HEK293 (cell line): ENCODE data around the gene F5.

Experiments used
- MYNN ChIP-seq: fragments of 450-650 bp; formaldehyde crosslinking; IDR thresholded peaks from 2 replicates; pipeline ENCODE4 v1.5.1; 2016; ENCODE audit warnings: missing biosample characterization, missing genetic modification characterization, borderline replicate concordance
- PATZ1 ChIP-seq: fragments of 450-650 bp; formaldehyde crosslinking; IDR thresholded peaks from 2 replicates; pipeline ENCODE4 v1.5.1; 2016; ENCODE audit warnings: missing biosample characterization, missing genetic modification characterization
- SETDB1 ChIP-seq: IDR thresholded peaks from one replicate; pipeline ENCODE4 v1.6.1; 2017; ENCODE audit warnings: mild to moderate bottlenecking, low read length, moderate library complexity, mixed read lengths; ENCODE audit not compliant: insufficient read length
- YY2 ChIP-seq: fragments of 450-650 bp; formaldehyde crosslinking; IDR thresholded peaks from 2 replicates; pipeline ENCODE4 v1.5.1; 2016; ENCODE audit warnings: missing biosample characterization, missing genetic modification characterization
- ZNF19 ChIP-seq: fragments of 450-650 bp; formaldehyde crosslinking; IDR thresholded peaks from 2 replicates; pipeline ENCODE4; 2016; ENCODE audit warnings: missing biosample characterization, missing genetic modification characterization, low read depth
- ZNF362 ChIP-seq: fragments of 450-650 bp; formaldehyde crosslinking; IDR thresholded peaks from 2 replicates; pipeline ENCODE4 v1.5.1; 2016; ENCODE audit warnings: missing biosample characterization, missing genetic modification characterization
- ZNF510 ChIP-seq: fragments of 450-650 bp; formaldehyde crosslinking; IDR thresholded peaks from 2 replicates; pipeline ENCODE4 v1.5.1; 2018; ENCODE audit warnings: mild to moderate bottlenecking, missing genetic modification characterization, missing biosample characterization; ENCODE audit not compliant: insufficient replicate concordance
- ZNF623 ChIP-seq: fragments of 450-650 bp; formaldehyde crosslinking; IDR thresholded peaks from 2 replicates; pipeline ENCODE4 v1.5.1; 2016; ENCODE audit warnings: missing biosample characterization, missing genetic modification characterization
- ZNF792 ChIP-seq: fragments of 450-650 bp; formaldehyde crosslinking; IDR thresholded peaks from 2 replicates; pipeline ENCODE4 v1.5.1; 2016; ENCODE audit warnings: missing biosample characterization, missing genetic modification characterization
- ZSCAN30 ChIP-seq: fragments of 450-650 bp; IDR thresholded peaks from 2 replicates; pipeline ENCODE4 v1.5.1; 2018; ENCODE audit warnings: missing biosample characterization, mild to moderate bottlenecking, missing genetic modification characterization, moderate library complexity
- TF ChIP-seq, protein P1 (sequence below): fragments of 450-650 bp; formaldehyde crosslinking; IDR thresholded peaks from 2 replicates; pipeline ENCODE4 v1.5.1; 2016; ENCODE audit warnings: missing biosample characterization, missing genetic modification characterization
- TF ChIP-seq, protein P2 (sequence below): fragments of 450-650 bp; formaldehyde crosslinking; IDR thresholded peaks from 2 replicates; pipeline ENCODE4 v1.5.1; 2017; ENCODE audit warnings: missing biosample characterization, missing genetic modification characterization
- TF ChIP-seq, protein P3 (sequence below): fragments of 450-650 bp; formaldehyde crosslinking; IDR thresholded peaks from 2 replicates; pipeline ENCODE4 v1.5.1; 2017; ENCODE audit warnings: missing biosample characterization, missing genetic modification characterization

DNA sequence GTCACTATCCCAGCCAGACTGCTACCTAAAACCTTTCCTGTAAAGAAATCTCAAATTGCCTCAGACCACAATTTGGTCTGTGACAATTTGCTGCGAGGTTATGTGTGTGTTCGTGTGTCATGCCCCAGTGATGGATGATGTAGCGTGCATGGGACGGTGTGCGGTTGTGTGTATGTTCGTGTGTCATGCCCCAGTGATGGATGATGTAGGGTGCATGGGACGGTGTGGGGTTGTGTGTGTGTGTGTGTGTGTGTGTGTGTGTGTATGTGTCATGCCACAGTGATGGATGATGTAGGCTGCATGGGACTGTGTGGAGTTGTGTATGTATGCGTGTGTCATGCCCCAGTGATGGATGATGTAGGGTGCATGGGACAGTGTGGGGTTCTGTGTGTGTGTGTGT is 34.3 kb upstream of the F5 start:
- TF ChIP-seq, protein P1, sequence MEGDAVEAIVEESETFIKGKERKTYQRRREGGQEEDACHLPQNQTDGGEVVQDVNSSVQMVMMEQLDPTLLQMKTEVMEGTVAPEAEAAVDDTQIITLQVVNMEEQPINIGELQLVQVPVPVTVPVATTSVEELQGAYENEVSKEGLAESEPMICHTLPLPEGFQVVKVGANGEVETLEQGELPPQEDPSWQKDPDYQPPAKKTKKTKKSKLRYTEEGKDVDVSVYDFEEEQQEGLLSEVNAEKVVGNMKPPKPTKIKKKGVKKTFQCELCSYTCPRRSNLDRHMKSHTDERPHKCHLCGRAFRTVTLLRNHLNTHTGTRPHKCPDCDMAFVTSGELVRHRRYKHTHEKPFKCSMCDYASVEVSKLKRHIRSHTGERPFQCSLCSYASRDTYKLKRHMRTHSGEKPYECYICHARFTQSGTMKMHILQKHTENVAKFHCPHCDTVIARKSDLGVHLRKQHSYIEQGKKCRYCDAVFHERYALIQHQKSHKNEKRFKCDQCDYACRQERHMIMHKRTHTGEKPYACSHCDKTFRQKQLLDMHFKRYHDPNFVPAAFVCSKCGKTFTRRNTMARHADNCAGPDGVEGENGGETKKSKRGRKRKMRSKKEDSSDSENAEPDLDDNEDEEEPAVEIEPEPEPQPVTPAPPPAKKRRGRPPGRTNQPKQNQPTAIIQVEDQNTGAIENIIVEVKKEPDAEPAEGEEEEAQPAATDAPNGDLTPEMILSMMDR: no peak
- TF ChIP-seq, protein P2, sequence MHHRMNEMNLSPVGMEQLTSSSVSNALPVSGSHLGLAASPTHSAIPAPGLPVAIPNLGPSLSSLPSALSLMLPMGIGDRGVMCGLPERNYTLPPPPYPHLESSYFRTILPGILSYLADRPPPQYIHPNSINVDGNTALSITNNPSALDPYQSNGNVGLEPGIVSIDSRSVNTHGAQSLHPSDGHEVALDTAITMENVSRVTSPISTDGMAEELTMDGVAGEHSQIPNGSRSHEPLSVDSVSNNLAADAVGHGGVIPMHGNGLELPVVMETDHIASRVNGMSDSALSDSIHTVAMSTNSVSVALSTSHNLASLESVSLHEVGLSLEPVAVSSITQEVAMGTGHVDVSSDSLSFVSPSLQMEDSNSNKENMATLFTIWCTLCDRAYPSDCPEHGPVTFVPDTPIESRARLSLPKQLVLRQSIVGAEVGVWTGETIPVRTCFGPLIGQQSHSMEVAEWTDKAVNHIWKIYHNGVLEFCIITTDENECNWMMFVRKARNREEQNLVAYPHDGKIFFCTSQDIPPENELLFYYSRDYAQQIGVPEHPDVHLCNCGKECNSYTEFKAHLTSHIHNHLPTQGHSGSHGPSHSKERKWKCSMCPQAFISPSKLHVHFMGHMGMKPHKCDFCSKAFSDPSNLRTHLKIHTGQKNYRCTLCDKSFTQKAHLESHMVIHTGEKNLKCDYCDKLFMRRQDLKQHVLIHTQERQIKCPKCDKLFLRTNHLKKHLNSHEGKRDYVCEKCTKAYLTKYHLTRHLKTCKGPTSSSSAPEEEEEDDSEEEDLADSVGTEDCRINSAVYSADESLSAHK: no peak
- TF ChIP-seq ZSCAN30 (tag by site-specific recombination) (no peak), ZNF362 (tag by site-specific recombination) (no peak), SETDB1 (no peak), PATZ1 (tag by site-specific recombination) (no peak), ZNF19 (tag by site-specific recombination) (no peak), YY2 (tag by site-specific recombination) (no peak), MYNN (tag by site-specific recombination) (no peak), ZNF510 (tag by site-specific recombination) (no peak), ZNF792 (tag by site-specific recombination) (no peak), ZNF623 (tag by site-specific recombination) (no peak)
- TF ChIP-seq, protein P3, sequence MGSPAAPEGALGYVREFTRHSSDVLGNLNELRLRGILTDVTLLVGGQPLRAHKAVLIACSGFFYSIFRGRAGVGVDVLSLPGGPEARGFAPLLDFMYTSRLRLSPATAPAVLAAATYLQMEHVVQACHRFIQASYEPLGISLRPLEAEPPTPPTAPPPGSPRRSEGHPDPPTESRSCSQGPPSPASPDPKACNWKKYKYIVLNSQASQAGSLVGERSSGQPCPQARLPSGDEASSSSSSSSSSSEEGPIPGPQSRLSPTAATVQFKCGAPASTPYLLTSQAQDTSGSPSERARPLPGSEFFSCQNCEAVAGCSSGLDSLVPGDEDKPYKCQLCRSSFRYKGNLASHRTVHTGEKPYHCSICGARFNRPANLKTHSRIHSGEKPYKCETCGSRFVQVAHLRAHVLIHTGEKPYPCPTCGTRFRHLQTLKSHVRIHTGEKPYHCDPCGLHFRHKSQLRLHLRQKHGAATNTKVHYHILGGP (tag by site-specific recombination): no peak
